Measurements from ENCODE around the gene FYTTD1. TPM values are rescaled to one million over a fixed set of nuclear protein-coding genes. Genes with fewer than 3 reads are reported as not detected.

The FYTTD1 gene
- total and polyA plus RNA-seq, 2 donors (not counting 1 experiment from before 2014, with no cell fraction given): 6.2 to 110 TPM

DNA sequence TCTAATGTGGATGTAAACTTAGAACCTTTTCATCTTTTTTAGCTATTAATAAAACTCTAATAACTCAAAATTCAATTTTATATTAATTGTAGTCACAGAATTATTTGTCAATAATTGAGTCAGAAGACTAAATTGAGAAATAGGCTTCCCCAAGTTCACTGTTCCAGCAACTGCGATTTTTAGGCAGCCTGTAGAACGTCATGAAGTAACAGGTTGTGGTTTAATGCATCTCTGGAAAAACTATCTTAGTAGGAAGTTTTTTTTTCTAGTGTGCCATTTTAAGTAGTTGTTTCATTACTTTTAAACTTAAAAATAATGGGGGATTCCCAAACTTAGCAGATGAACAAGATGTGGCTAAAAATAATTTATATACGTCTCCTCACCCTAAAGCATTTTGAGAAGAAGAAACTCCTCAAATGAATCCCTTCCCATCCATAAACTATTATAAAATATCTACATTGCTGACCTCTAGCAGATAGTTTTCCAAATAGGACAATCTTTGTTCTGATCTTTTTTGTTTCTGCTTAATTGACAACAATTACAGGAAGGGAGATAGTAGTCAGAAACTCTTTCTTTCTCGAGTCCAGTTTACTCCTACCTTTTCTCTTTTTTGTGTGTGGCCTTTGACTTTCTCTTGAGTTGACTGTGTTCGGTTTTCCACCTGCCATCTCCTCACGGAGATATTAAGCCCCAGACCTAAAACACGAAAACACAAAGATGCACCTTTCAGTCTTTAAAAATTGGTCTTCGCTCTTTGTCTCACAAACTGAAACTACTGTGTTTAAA is 84.4 kb downstream of the FYTTD1 start:
- Histone ChIP-seq H3K4me1 (ENCODE audit: control insufficient read depth in 2 of 2, insufficient read depth in 2 of 2, low read length in 2 of 2) (peaks cover 6 to 10% of the 10 kb centered on the region in 2 donors), H4K20me1 (ENCODE audit: control insufficient read depth, insufficient read depth, low read length, poor library complexity, severe bottlenecking) (no peaks in the 10 kb centered on the region), H3K27me3 (replicated peaks in 1 of 4; ENCODE audit: control extremely low read depth in 1 of 4, control insufficient read depth in 3 of 4, insufficient read depth in 4 of 4, low read length in 3 of 4) (no peaks in the 10 kb centered on the region), H3K36me3 (replicated peaks in 1 of 2; ENCODE audit: control extremely low read depth in 1 of 2, control insufficient read depth in 1 of 2, extremely low read depth in 1 of 2, insufficient read depth in 2 of 2, low read length in 1 of 2) (peaks cover 25 to 59% of the 10 kb centered on the region in 2 experiments), H3K4me3 (ENCODE audit: control extremely low read depth in 1 of 5, extremely low read depth in 1 of 5, insufficient read depth in 1 of 5, low read depth in 2 of 5, low read length in 4 of 5) (no peak overlapping the region), H2AFZ (ENCODE audit: insufficient read depth, low read depth, low read length, poor library complexity, severe bottlenecking) (no peak overlapping the region), H3K79me2 (ENCODE audit: control insufficient read depth, insufficient read depth, low read length) (no peaks in the 10 kb centered on the region), H3K9ac (ENCODE audit: low read length) (no peak overlapping the region), H3K4me2 (replicated peaks; ENCODE audit: low read depth, low read length, poor library complexity, severe bottlenecking) (peak overlapping the region; percentile 17), H3K27ac (ENCODE audit: low read length in 2 of 2) (peak overlapping the region in 1 of 2 donors; percentile 70), H3K9me3 (ENCODE audit: control extremely low read depth in 1 of 3, control insufficient read depth in 2 of 3, insufficient read depth in 1 of 3, low read length in 2 of 3) (no peaks in the 10 kb centered on the region)
- DNase-seq: no peak
- TF ChIP-seq EZH2 (IDR thresholded peaks at IDR 0.05; ENCODE audit: borderline replicate concordance, insufficient read depth, low read depth, low read length, poor library complexity, severe bottlenecking): no peak
- TF ChIP-seq, protein P1, sequence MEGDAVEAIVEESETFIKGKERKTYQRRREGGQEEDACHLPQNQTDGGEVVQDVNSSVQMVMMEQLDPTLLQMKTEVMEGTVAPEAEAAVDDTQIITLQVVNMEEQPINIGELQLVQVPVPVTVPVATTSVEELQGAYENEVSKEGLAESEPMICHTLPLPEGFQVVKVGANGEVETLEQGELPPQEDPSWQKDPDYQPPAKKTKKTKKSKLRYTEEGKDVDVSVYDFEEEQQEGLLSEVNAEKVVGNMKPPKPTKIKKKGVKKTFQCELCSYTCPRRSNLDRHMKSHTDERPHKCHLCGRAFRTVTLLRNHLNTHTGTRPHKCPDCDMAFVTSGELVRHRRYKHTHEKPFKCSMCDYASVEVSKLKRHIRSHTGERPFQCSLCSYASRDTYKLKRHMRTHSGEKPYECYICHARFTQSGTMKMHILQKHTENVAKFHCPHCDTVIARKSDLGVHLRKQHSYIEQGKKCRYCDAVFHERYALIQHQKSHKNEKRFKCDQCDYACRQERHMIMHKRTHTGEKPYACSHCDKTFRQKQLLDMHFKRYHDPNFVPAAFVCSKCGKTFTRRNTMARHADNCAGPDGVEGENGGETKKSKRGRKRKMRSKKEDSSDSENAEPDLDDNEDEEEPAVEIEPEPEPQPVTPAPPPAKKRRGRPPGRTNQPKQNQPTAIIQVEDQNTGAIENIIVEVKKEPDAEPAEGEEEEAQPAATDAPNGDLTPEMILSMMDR (IDR thresholded peaks at IDR 0.05): no peak
- no CpG with 5 or more reads among the region's 8 CpGs for WGBS (ENCODE audit: insufficient coverage)
- ChIA-PET POLR2A (no interaction called here), CTCF (interaction anchor here (1.5 kb wide), 1 partner anchor 14 kb away, joined by 4 read pairs; no protein-coding TSS in a partner anchor)
- H3K27me3 Mint-ChIP-seq: no peaks in the 10 kb centered on the region
- peaks cover 15% of the 10 kb centered on the region for H3K4me1 Mint-ChIP-seq
- H3K27ac Mint-ChIP-seq: peak overlapping the region; percentile 55
- intact Hi-C loops (cut with micrococcal nuclease): no loop called here
- no peaks in the 10 kb centered on the region for H3K9me3 Mint-ChIP-seq (ENCODE audit: insufficient read depth)
- ATAC-seq (ENCODE audit: low read depth): no peak
- peak overlapping the region; percentile 52 for H3K4me3 Mint-ChIP-seq

DNA sequence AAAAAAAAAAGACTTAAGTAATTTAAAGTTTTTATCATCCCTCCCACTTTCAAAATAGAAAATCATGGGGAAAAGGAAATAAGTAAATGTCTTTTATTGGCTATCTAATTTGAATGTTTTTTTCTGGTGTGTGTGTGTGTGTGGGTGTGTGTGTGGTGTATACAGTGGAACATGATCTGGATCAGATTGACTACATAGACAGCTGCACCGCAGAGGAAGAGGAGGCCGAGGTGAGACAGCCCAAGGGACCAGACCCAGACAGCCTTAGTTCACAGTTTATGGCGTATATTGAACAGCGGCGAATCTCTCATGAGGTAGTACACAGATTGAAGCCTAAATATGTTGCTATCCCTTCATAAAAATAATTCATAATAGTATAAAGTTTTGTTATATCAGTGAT is 85.8 kb downstream of the FYTTD1 start:
- Histone ChIP-seq H3K36me3 (replicated peaks in 1 of 2; ENCODE audit: control extremely low read depth in 1 of 2, control insufficient read depth in 1 of 2, extremely low read depth in 1 of 2, insufficient read depth in 2 of 2, low read length in 1 of 2) (peaks cover 19 to 59% of the 10 kb centered on the region in 2 experiments), H2AFZ (ENCODE audit: insufficient read depth, low read depth, low read length, poor library complexity, severe bottlenecking) (no peak overlapping the region), H3K79me2 (ENCODE audit: control insufficient read depth, insufficient read depth, low read length) (no peaks in the 10 kb centered on the region), H4K20me1 (ENCODE audit: control insufficient read depth, insufficient read depth, low read length, poor library complexity, severe bottlenecking) (no peaks in the 10 kb centered on the region), H3K27me3 (replicated peaks in 1 of 4; ENCODE audit: control extremely low read depth in 1 of 4, control insufficient read depth in 3 of 4, insufficient read depth in 4 of 4, low read length in 3 of 4) (no peaks in the 10 kb centered on the region), H3K4me3 (ENCODE audit: control extremely low read depth in 1 of 5, extremely low read depth in 1 of 5, insufficient read depth in 1 of 5, low read depth in 2 of 5, low read length in 4 of 5) (no peak overlapping the region), H3K9ac (ENCODE audit: low read length) (no peak overlapping the region), H3K4me1 (ENCODE audit: control insufficient read depth in 2 of 2, insufficient read depth in 2 of 2, low read length in 2 of 2) (peaks cover 6 to 10% of the 10 kb centered on the region in 2 donors), H3K9me3 (ENCODE audit: control extremely low read depth in 1 of 3, control insufficient read depth in 2 of 3, insufficient read depth in 1 of 3, low read length in 2 of 3) (no peaks in the 10 kb centered on the region), H3K27ac (ENCODE audit: low read length in 2 of 2) (peak overlapping the region in 1 of 2 donors; percentile 26), H3K4me2 (replicated peaks; ENCODE audit: low read depth, low read length, poor library complexity, severe bottlenecking) (no peak overlapping the region)
- CTCF ChIA-PET: interaction anchor here (1.5 kb wide), 2 partner anchors 16 to 236 kb away, joined by 4 read pairs; no protein-coding TSS in a partner anchor
- intact Hi-C loops (cut with micrococcal nuclease): no loop called here
- POLR2A ChIA-PET: interaction anchor here (0.6 to 0.7 kb wide), 2 partner anchors 29 to 1268 kb away, joined by 7 read pairs; no protein-coding TSS in a partner anchor
- TF ChIP-seq EZH2 (IDR thresholded peaks at IDR 0.05; ENCODE audit: borderline replicate concordance, insufficient read depth, low read depth, low read length, poor library complexity, severe bottlenecking): no peak
- TF ChIP-seq, protein P1 (IDR thresholded peaks at IDR 0.05): no peak
- no peaks in the 10 kb centered on the region for H3K9me3 Mint-ChIP-seq (ENCODE audit: insufficient read depth)
- WGBS (ENCODE audit: insufficient coverage): 44% methylated on average over 2 of the region's 5 CpGs
- peak overlapping the region; percentile 49 for H3K4me3 Mint-ChIP-seq
- peak; percentile 22 for DNase-seq
- peak; percentile 68 for ATAC-seq (ENCODE audit: low read depth)
- no peaks in the 10 kb centered on the region for H3K27me3 Mint-ChIP-seq
- H3K27ac Mint-ChIP-seq: peak overlapping the region; percentile 82
- H3K4me1 Mint-ChIP-seq: peaks cover 15% of the 10 kb centered on the region

Data from B cell (primary cell).